ENCODE results near the gene KSR1. TPM values are rescaled to one million over a fixed set of nuclear protein-coding genes. Genes with fewer than 3 reads are reported as not detected.
A peak's percentile ranks its signal among the peaks of the same experiment; 100 is the strongest.

KSR1 gene
- total and polyA plus RNA-seq, 9 of the 15 experiments (the other 6 are each of a cell fraction or from before 2014, with no cell fraction given) = 1.4 to 51.7 (median 18.4) TPM

DNA sequence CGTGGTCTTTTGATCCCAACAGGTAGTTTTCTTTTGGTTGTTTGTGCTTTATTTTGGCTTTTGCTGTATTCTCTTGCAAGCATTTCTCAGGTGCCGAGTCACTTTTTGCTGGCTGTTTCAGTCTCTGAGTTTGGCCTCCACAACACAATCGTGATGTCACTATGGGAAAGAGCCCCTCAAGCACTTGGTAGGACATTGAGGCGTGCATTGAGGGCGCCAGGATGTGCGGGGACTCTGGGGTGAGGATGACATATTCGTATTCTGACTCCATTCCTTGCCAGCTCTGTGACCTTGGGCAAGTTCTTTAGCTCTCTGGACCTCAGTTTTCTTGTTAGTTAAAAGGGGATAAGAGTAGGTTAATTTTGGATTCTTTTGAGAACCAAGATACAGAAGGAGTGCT, 13.0 kb downstream of the KSR1 start:
- no peak for ATAC-seq
- Histone ChIP-seq H3K9me1 (ENCODE audit: control insufficient read depth, insufficient read depth, low read length) (no peaks in the 10 kb centered on the region), H3K9me3 (replicated peaks; ENCODE audit: control insufficient read depth, insufficient read depth, low read depth, low read length) (no peaks in the 10 kb centered on the region), H3K4me1 (replicated peaks in 1 of 2; ENCODE audit: control insufficient read depth in 2 of 2, insufficient read depth in 2 of 2, low read length in 2 of 2) (peaks cover 53 to 69% of the 10 kb centered on the region in 2 experiments), H3K4me3 (no peak overlapping the region), H3K4me2 (ENCODE audit: insufficient read depth, low read length) (no peak overlapping the region), H4K20me1 (replicated peaks; ENCODE audit: control insufficient read depth, insufficient read depth, low read length) (peaks cover 12% of the 10 kb centered on the region; the same call in 1 of the 2 replicates), H3K79me2 (ENCODE audit: control insufficient read depth, insufficient read depth, low read length) (peaks cover 95% of the 10 kb centered on the region), H2AFZ (ENCODE audit: low read depth, low read length) (no peak overlapping the region), H3K9ac (ENCODE audit: insufficient read depth in 1 of 2, low read depth in 2 of 2, low read length in 2 of 2) (peak overlapping the region in 1 of 2 experiments; percentile 9; a peak in 2 of 4 replicates), H3K36me3 (ENCODE audit: control insufficient read depth, insufficient read depth, low read length) (no peaks in the 10 kb centered on the region), H3K27me3 (ENCODE audit: control insufficient read depth in 2 of 2, insufficient read depth in 2 of 2, low read length in 2 of 2) (no peaks in the 10 kb centered on the region), H3K27ac (ENCODE audit: extremely low read depth, low read depth, low read length) (peak overlapping the region; percentile 8; the same call in 1 of the 3 replicates)
- no peak for DNase-seq (ENCODE audit: extremely low read depth in 1 of 4, low spot score in 3 of 4)
- intact Hi-C loops (cut with micrococcal nuclease) (no loop called here), in situ Hi-C loops (cut with MboI) (no loop called here)
- FAIRE-seq = no peak
- POLR2A ChIA-PET = interaction anchor here (0.9 to 3.1 kb wide), 6 partner anchors 8 to 36 kb away, joined by 3 to 19 read pairs (median 4); partner anchors contain the start of gene KSR1
- BruUV-seq (replicated peaks) = no TSS peak
- WGBS (ENCODE audit: insufficient coverage, low coverage, missing lambda C conversion rate) = 67% methylated on average over 7 of the region's 7 CpGs
- CTCF ChIA-PET (ENCODE audit: low intra/inter-chr PET ratio) = no interaction called here
- TF ChIP-seq DPF2 (IDR thresholded peaks at IDR 0.05) (0 out of 2 replicates have a peak, but pooled peaks have one; percentile 12), U2AF1 (optimal IDR thresholded peaks at IDR 0.05; ENCODE audit: low read depth, low read length) (no peak), ASH1L (IDR thresholded peaks at IDR 0.05; ENCODE audit: borderline replicate concordance, low read depth, partially characterized antibody) (no peak)
- TF ChIP-seq, protein P1, sequence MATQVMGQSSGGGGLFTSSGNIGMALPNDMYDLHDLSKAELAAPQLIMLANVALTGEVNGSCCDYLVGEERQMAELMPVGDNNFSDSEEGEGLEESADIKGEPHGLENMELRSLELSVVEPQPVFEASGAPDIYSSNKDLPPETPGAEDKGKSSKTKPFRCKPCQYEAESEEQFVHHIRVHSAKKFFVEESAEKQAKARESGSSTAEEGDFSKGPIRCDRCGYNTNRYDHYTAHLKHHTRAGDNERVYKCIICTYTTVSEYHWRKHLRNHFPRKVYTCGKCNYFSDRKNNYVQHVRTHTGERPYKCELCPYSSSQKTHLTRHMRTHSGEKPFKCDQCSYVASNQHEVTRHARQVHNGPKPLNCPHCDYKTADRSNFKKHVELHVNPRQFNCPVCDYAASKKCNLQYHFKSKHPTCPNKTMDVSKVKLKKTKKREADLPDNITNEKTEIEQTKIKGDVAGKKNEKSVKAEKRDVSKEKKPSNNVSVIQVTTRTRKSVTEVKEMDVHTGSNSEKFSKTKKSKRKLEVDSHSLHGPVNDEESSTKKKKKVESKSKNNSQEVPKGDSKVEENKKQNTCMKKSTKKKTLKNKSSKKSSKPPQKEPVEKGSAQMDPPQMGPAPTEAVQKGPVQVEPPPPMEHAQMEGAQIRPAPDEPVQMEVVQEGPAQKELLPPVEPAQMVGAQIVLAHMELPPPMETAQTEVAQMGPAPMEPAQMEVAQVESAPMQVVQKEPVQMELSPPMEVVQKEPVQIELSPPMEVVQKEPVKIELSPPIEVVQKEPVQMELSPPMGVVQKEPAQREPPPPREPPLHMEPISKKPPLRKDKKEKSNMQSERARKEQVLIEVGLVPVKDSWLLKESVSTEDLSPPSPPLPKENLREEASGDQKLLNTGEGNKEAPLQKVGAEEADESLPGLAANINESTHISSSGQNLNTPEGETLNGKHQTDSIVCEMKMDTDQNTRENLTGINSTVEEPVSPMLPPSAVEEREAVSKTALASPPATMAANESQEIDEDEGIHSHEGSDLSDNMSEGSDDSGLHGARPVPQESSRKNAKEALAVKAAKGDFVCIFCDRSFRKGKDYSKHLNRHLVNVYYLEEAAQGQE (IDR thresholded peaks at IDR 0.05; ENCODE audit: borderline replicate concordance) = peak; percentile 40; the same call in 1 of the 2 replicates
- TF ChIP-seq, protein P1 (CRISPR knock-in tag; IDR thresholded peaks at IDR 0.05; ENCODE audit: low read depth) = no peak
